Loucy (cell line): ENCODE results near the gene PITRM1.

Experiments
- H2AFZ ChIP-seq: fragments of 200-600 bp; sonication (generic); 2 replicates; pipeline ENCODE4 v1.6.0; 2016; ENCODE audit warnings: antibody characterized with exemption, mild to moderate bottlenecking, low read length, moderate library complexity
- H3F3A ChIP-seq: fragments of 200-600 bp; 2 replicates; pipeline ENCODE4 v1.6.0; 2016; ENCODE audit warnings: antibody characterized with exemption, low read depth, mild to moderate bottlenecking
- H3K27me3 ChIP-seq: fragments of 200-600 bp; sonication (generic); 2 replicates; pipeline ENCODE4 v1.6.1; 2014; ENCODE audit warnings: low read length, mild to moderate bottlenecking; ENCODE audit not compliant: insufficient read depth, poor library complexity, severe bottlenecking
- H3K36me3 ChIP-seq: fragments of 200-600 bp; sonication (generic); 2 replicates; pipeline ENCODE4 v1.6.1; 2016; ENCODE audit warnings: low read length; ENCODE audit not compliant: insufficient read depth
- H3K4me1 ChIP-seq: fragments of 200-600 bp; sonication (generic); 2 replicates; pipeline ENCODE4 v1.5.1; 2014; ENCODE audit warnings: low read length, mild to moderate bottlenecking; ENCODE audit not compliant: insufficient read depth, poor library complexity, severe bottlenecking
- H3K4me2 ChIP-seq: fragments of 200-600 bp; sonication (generic); 2 replicates; pipeline ENCODE4 v1.6.0; 2014; ENCODE audit warnings: antibody characterized with exemption, low read length, low read depth, mild to moderate bottlenecking; ENCODE audit not compliant: poor library complexity, severe bottlenecking
- H3K4me3 ChIP-seq: fragments of 200-600 bp; sonication (generic); 2 replicates; pipeline ENCODE4 v1.5.1; 2014; ENCODE audit warnings: low read length, mild to moderate bottlenecking, mixed read lengths; ENCODE audit not compliant: poor library complexity, severe bottlenecking
- H3K79me2 ChIP-seq: fragments of 200-600 bp; sonication (generic); 2 replicates; pipeline ENCODE4 v1.6.1; 2014; ENCODE audit warnings: low read length; ENCODE audit not compliant: insufficient read depth
- H3K9ac ChIP-seq: fragments of 200-600 bp; sonication (generic); 2 replicates; pipeline ENCODE4 v1.6.0; 2014; ENCODE audit warnings: mild to moderate bottlenecking, low read depth, low read length, moderate library complexity; ENCODE audit not compliant: poor library complexity, severe bottlenecking
- H3K9me2 ChIP-seq: fragments of 200-600 bp; sonication (generic); replicated peaks from 2 replicates; pipeline ENCODE4 v1.6.1; 2016; ENCODE audit warnings: low read depth, low read length, mixed read lengths
- H3K9me3 ChIP-seq: fragments of 200-600 bp; sonication (generic); 2 replicates; pipeline ENCODE4 v1.6.1; 2014; ENCODE audit warnings: mild to moderate bottlenecking, antibody characterized with exemption, low read length, low read depth; ENCODE audit not compliant: insufficient read depth
- H4K20me1 ChIP-seq: fragments of 200-600 bp; sonication (generic); 2 replicates; pipeline ENCODE4 v1.6.0; 2014; ENCODE audit warnings: antibody characterized with exemption, low read length, mild to moderate bottlenecking; ENCODE audit not compliant: insufficient read depth, poor library complexity, severe bottlenecking
- CTCF ChIP-seq: fragments of 200-600 bp; sonication (generic); conservative IDR thresholded peaks from 2 replicates; pipeline ENCODE4 v1.5.1; 2014; ENCODE audit warnings: mild to moderate bottlenecking, antibody characterized with exemption, low read length
- EZH2phosphoT487 ChIP-seq: fragments of 200-600 bp; IDR thresholded peaks from 2 replicates; pipeline ENCODE4 v1.6.1; 2018; ENCODE audit warnings: antibody characterized with exemption, mild to moderate bottlenecking, moderate library complexity, borderline replicate concordance

Gene PITRM1

GRCh38 chr10:3116508-3117100 lies 56.0 kb downstream of the PITRM1 start:
- no peaks in the 10 kb centered on the region for H3K9me2 ChIP-seq
- H3K4me2 ChIP-seq = no peak overlapping the region
- TF ChIP-seq EZH2phosphoT487 (no peak), CTCF (no peak)
- H3K79me2 ChIP-seq = no peaks in the 10 kb centered on the region
- H2AFZ ChIP-seq = no peak overlapping the region
- H3K4me3 ChIP-seq = no peak overlapping the region
- H3F3A ChIP-seq = no peaks in the 10 kb centered on the region
- no peaks in the 10 kb centered on the region for H3K4me1 ChIP-seq
- H3K9me3 ChIP-seq = no peaks in the 10 kb centered on the region
- peaks cover 91% of the 10 kb centered on the region for H3K36me3 ChIP-seq
- no peak overlapping the region for H3K9ac ChIP-seq
- H4K20me1 ChIP-seq = no peaks in the 10 kb centered on the region
- no peaks in the 10 kb centered on the region for H3K27me3 ChIP-seq

- Histone ChIP-seq H3K79me2 (no peaks in the 10 kb centered on the region), H2AFZ (no peak overlapping the region), H3K4me2 (no peak overlapping the region), H4K20me1 (no peaks in the 10 kb centered on the region), H3K9me2 (no peaks in the 10 kb centered on the region), H3K4me3 (no peak overlapping the region), H3K27me3 (no peaks in the 10 kb centered on the region), H3K9me3 (no peaks in the 10 kb centered on the region), H3K9ac (no peak overlapping the region), H3K36me3 (peaks cover 91% of the 10 kb centered on the region), H3K4me1 (no peaks in the 10 kb centered on the region), H3F3A (no peaks in the 10 kb centered on the region)
- TF ChIP-seq CTCF (no peak), EZH2phosphoT487 (no peak)
These were observed 56.9 kb downstream of the PITRM1 start for GRCh38 chr10:3115685-3116084.

GRCh38 chr10:3113343-3113720 lies 59.2 kb downstream of the PITRM1 start:
- no peaks in the 10 kb centered on the region for H3K9me3 ChIP-seq
- no peaks in the 10 kb centered on the region for H3K9me2 ChIP-seq
- no peaks in the 10 kb centered on the region for H3K27me3 ChIP-seq
- H3K79me2 ChIP-seq = no peaks in the 10 kb centered on the region
- H3K9ac ChIP-seq = no peak overlapping the region
- peaks cover 91% of the 10 kb centered on the region for H3K36me3 ChIP-seq
- H3F3A ChIP-seq = no peaks in the 10 kb centered on the region
- no peak overlapping the region for H3K4me3 ChIP-seq
- no peak overlapping the region for H2AFZ ChIP-seq
- no peak overlapping the region for H3K4me2 ChIP-seq
- no peaks in the 10 kb centered on the region for H4K20me1 ChIP-seq
- no peak for TF ChIP-seq EZH2phosphoT487
- no peak for TF ChIP-seq CTCF
- no peaks in the 10 kb centered on the region for H3K4me1 ChIP-seq
